Astrocyte (in vitro differentiated cells and primary cell): ENCODE measurements around the gene POLR1G.
"Not testable (repeated sequence)": the region's sequence is repeated elsewhere in the genome, so short reads cannot be mapped to it uniquely, and the experiment has no call there.

ENCODE experiments used
- EZH2 ChIP-seq: IDR thresholded peaks from 2 replicates; pipeline ENCODE4 v1.6.1; 2012; ENCODE audit warnings: mild to moderate bottlenecking, low read length, inconsistent platforms; ENCODE audit not compliant: insufficient read depth
- TF ChIP-seq, protein P1 (sequence below): IDR thresholded peaks from 2 replicates; pipeline ENCODE4 v1.5.1; 2011; ENCODE audit warnings: low read depth, mild to moderate bottlenecking, inconsistent platforms, low read length, moderate library complexity; ENCODE audit not compliant: insufficient read depth

DNA sequence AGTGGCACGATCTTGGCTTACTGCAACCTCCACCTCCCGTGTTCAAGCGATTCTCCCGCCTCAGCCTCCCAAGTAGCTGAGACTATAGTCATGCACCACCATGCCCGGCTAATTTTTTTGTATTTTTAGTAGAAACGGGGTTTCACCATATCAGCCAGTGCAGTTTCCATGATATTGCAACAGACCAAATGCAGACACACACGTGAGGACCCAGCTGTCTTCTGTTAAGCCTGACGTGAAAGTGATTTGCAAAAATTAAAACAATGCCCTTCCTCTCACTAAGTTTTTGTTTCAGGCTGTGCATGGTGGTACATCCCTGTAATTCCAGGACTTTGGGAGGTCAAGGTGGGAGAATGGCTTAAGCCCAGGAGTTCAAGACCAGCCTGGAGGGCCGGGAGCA lies 24.6 kb downstream of the POLR1G start:
- not testable (repeated sequence) for TF ChIP-seq EZH2
- TF ChIP-seq, protein P1, sequence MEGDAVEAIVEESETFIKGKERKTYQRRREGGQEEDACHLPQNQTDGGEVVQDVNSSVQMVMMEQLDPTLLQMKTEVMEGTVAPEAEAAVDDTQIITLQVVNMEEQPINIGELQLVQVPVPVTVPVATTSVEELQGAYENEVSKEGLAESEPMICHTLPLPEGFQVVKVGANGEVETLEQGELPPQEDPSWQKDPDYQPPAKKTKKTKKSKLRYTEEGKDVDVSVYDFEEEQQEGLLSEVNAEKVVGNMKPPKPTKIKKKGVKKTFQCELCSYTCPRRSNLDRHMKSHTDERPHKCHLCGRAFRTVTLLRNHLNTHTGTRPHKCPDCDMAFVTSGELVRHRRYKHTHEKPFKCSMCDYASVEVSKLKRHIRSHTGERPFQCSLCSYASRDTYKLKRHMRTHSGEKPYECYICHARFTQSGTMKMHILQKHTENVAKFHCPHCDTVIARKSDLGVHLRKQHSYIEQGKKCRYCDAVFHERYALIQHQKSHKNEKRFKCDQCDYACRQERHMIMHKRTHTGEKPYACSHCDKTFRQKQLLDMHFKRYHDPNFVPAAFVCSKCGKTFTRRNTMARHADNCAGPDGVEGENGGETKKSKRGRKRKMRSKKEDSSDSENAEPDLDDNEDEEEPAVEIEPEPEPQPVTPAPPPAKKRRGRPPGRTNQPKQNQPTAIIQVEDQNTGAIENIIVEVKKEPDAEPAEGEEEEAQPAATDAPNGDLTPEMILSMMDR = not testable (repeated sequence)
